ENCODE measurements around the gene PRPF8. TPM values are rescaled to one million over a fixed set of nuclear protein-coding genes. Genes with fewer than 3 reads are reported as not detected.

The PRPF8 gene
- total and polyA plus RNA-seq, 10 of the 15 experiments (the other 5 are each of a cell fraction or from before 2014, with no cell fraction given): 77.2 to 337 (median 162) TPM

GRCh38 chr17:1645207-1646171 is 39.2 kb downstream of the PRPF8 start, which contains the start of gene SCARF1:
Gene SCARF1 (minus strand): TSS chr17:1645732. CDS start chr17:1645697, 35 bp downstream.
- Histone ChIP-seq H4K20me1 (ENCODE audit: control insufficient read depth, insufficient read depth) (no peaks in the 10 kb centered on the region), H2AFZ (ENCODE audit: control insufficient read depth, low read depth, low read length) (peak within 1 kb of the TSS; percentile 69), H3K4me3 (peak within 1 kb of the TSS; percentile 62; the same call in 1 of the 2 replicates), H3K27ac (ENCODE audit: control insufficient read depth, insufficient read depth) (peak within 1 kb of the TSS; percentile 95), H3K27me3 (replicated peaks in 1 of 2; ENCODE audit: control insufficient read depth in 2 of 2, insufficient read depth in 2 of 2, low read length in 1 of 2) (no peaks in the 10 kb centered on the region), H3K4me1 (ENCODE audit: control insufficient read depth, insufficient read depth, low read length) (peaks cover 38% of the 10 kb centered on the region), H3K4me2 (ENCODE audit: control insufficient read depth, insufficient read depth) (peak within 1 kb of the TSS; percentile 98), H3K79me2 (ENCODE audit: control insufficient read depth, insufficient read depth, low read length) (peaks cover 5% of the 10 kb centered on the region), H3K36me3 (ENCODE audit: control insufficient read depth in 2 of 2, insufficient read depth in 2 of 2, low read length in 1 of 2) (peaks cover 0 to 2% of the 10 kb centered on the region in 2 experiments; a peak in 2 of 4 replicates), H3K9ac (ENCODE audit: control insufficient read depth, insufficient read depth, low read length) (peak within 1 kb of the TSS; percentile 80), H3K9me3 (replicated peaks; ENCODE audit: control insufficient read depth, insufficient read depth, low read length) (no peaks in the 10 kb centered on the region)
- intact Hi-C loops (cut with micrococcal nuclease; ENCODE audit: unreplicated experiment) (loop anchor here (10.0 kb wide), 1 partner anchor 371 kb away; the partner anchor contains the start of genes BHLHA9 and TRARG1), in situ Hi-C loops (cut with MboI) (no loop called here)
- SMC1A ChIA-PET (ENCODE audit: uncharacterized antibody, unreplicated experiment): interaction anchor here (0.9 to 1.9 kb wide), 3 partner anchors 13 to 71 kb away, joined by 3 to 7 read pairs (median 3); no protein-coding TSS in a partner anchor
- no peak for DNase-seq (ENCODE audit: low read depth, low spot score)
- CTCF ChIA-PET: interaction anchor here (0.7 to 1.7 kb wide), 6 partner anchors 13 to 71 kb away, joined by 3 to 7 read pairs (median 4); no protein-coding TSS in a partner anchor
- WGBS (ENCODE audit: insufficient coverage, insufficient replicate concordance, low lambda C conversion rate, missing lambda C conversion rate): 74% methylated on average over 25 of the region's 25 CpGs
- ATAC-seq: no peak
- POLR2A ChIA-PET: interaction anchor here (0.8 to 1.4 kb wide), 5 partner anchors 14 to 71 kb away, joined by 3 to 5 read pairs (median 3); partner anchors contain the start of gene PRPF8
- TF ChIP-seq, protein P1, sequence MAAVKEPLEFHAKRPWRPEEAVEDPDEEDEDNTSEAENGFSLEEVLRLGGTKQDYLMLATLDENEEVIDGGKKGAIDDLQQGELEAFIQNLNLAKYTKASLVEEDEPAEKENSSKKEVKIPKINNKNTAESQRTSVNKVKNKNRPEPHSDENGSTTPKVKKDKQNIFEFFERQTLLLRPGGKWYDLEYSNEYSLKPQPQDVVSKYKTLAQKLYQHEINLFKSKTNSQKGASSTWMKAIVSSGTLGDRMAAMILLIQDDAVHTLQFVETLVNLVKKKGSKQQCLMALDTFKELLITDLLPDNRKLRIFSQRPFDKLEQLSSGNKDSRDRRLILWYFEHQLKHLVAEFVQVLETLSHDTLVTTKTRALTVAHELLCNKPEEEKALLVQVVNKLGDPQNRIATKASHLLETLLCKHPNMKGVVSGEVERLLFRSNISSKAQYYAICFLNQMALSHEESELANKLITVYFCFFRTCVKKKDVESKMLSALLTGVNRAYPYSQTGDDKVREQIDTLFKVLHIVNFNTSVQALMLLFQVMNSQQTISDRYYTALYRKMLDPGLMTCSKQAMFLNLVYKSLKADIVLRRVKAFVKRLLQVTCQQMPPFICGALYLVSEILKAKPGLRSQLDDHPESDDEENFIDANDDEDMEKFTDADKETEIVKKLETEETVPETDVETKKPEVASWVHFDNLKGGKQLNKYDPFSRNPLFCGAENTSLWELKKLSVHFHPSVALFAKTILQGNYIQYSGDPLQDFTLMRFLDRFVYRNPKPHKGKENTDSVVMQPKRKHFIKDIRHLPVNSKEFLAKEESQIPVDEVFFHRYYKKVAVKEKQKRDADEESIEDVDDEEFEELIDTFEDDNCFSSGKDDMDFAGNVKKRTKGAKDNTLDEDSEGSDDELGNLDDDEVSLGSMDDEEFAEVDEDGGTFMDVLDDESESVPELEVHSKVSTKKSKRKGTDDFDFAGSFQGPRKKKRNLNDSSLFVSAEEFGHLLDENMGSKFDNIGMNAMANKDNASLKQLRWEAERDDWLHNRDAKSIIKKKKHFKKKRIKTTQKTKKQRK (IDR thresholded peaks at IDR 0.05; ENCODE audit: low read depth, low read length): no peak
- TF ChIP-seq MXI1 (IDR thresholded peaks at IDR 0.05; ENCODE audit: low read depth, low read length): no peak
- no peak for TF ChIP-seq NR2F1 (conservative IDR thresholded peaks at IDR 0.05)
- RAD21 ChIA-PET (ENCODE audit: unreplicated experiment): interaction anchor here (0.8 to 1.2 kb wide), 4 partner anchors 15 to 72 kb away, joined by 3 to 7 read pairs (median 4); no protein-coding TSS in a partner anchor
- no peak for FAIRE-seq
- BruUV-seq (replicated peaks): no TSS peak
